GM18873 (cell line): Measurements from ENCODE around the gene VSIG2.

Experiments
- ATAC-seq: cut with Tn5 transposase; IDR thresholded peaks from one replicate; pipeline ENCODE4 v1.9.1; 2021; ENCODE audit warnings: mild to moderate bottlenecking, moderate library complexity, moderate number of reproducible peaks; ENCODE audit not compliant: unreplicated experiment, low FRiP score

The VSIG2 gene

DNA sequence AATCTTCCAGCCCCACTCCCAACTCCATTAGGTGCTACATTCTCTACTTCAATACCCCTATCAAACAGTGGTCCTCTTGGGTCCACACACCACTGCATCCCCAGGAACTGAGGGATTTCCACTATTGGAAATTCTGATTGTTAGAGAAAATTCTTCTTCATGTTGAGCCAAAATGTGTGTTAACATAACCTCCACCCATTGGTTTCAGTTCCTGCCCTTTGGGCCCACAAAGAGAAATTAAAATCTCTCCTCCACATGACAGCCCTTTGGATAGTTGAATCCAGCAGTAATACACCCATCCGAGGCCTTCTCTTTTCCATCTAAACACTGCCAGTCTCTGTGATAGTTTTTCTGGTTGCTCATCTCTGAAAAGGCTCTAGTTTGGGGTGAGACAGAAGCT lies 2.1 kb downstream of the VSIG2 start:
- no peak for ATAC-seq

DNA sequence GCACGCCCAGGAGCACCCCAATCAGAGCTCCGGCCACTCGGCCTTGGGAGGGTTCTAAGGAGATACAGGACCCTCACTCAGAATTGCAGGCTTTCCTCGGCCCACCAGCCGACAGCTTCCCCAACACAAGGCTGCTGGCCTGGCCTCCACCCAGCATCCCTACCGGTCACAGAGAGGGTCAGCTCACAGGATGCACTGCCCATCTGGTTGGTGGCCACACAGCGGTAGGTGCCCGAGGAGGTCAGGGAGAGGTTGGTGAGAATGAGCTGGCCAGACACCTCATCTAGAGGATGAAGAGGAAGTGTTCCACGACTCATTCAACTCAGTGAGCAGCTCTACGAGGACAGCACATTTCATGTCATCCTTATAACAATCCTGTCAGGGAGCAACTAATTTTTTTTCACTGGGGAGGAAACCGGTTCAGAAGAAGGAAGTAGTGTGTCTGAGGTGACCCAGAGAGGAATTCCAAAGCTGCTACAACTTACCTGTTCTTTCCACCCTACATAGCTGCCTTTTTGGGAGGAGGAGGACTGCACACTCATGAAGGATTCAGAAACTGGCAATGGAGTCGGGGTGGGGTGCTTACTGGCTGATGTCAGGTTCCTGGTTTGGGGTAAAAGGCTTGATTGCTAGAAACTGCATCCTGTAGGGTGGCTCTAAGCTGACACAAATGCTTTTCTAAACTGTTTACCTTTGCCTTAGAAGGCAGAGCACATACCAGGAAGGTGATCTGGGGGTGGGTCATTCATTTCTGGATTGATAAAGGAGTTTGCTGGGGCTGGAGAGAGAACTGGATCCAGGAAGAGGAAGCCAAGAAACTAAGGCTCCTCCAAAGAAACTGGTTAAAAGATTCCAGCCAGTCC lies 3.3 kb downstream of the VSIG2 start:
- ATAC-seq: no peak

DNA sequence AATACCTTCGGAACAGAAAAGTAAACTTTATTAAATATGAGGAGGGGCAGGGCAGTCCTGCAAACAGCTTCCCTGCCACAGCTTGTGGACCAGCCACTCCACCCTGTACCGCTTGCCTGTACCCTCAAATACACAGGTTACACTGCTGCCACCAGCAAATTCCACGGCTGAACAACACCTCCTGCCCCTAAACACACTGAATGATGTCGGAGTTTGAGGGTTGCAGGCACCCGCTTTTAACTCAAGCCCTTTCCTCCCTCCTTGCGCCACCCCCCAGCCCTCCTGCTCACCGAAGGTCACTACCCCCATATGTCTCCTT lies 4.0 kb downstream of the VSIG2 start:
- no peak for ATAC-seq

DNA sequence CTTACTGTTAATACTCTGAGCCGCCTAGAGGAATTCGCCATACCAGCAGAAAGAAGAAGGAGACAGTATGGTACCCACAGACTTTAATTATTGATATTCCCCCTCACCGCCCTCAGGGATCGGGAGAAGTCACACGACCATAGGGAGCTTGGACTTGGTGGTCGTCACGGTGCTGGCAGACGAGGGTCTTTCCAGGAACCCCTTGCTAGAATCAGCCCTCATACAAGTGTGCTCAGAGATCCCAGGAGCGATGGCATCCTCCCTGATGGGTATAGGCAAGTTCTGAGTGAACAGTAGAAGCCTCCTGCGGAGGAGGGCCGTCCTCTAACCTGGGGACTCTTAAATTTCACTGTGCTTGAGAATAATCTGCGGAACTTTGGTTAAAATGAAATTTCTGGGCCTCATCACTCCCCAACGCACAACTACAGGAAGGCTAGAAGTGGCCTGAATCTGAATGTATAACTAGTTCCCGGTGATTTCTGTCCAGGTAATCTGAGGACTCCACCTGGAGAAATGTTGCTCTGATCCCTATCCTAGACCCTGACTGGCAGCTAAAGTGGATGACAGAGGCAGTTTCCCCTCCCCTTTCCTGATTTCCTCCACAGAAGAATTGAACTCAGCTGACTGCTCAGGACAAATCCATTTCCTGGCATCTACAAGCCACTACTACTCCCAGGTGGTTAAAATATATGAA lies 4.5 kb downstream of the VSIG2 start:
- no peak for ATAC-seq

DNA sequence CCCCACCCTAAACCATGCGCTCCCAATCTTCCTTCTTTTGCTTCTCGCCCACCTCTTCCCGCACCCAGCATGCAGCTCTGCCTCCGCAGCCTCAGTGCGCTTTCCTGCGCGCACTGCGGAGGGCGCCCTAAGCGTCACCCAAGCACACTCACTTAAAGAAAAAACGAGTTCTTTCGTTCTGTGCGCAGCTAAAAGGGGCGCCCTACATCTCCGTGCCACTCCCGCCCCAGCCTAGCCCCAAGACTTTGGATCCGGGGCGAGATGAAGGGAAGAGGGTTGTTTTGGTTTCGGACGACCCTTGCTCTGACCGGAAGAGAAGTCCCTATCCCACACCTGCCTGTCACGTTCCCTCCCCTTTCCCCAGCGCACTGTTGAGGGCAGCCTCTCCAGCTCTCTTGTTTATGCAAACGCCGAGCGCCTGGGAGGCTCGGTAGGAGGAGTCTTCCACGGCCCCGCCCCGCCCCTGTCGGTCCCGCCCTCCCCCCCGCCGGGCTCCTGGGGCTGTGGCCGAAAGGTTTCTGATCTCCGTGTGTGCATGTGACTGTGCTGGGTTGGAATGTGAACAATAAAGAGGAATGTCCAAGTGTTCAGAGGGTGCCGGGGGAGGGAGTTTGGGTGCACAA lies 5.3 kb downstream of the VSIG2 start:
- ATAC-seq: peak; percentile 88

DNA sequence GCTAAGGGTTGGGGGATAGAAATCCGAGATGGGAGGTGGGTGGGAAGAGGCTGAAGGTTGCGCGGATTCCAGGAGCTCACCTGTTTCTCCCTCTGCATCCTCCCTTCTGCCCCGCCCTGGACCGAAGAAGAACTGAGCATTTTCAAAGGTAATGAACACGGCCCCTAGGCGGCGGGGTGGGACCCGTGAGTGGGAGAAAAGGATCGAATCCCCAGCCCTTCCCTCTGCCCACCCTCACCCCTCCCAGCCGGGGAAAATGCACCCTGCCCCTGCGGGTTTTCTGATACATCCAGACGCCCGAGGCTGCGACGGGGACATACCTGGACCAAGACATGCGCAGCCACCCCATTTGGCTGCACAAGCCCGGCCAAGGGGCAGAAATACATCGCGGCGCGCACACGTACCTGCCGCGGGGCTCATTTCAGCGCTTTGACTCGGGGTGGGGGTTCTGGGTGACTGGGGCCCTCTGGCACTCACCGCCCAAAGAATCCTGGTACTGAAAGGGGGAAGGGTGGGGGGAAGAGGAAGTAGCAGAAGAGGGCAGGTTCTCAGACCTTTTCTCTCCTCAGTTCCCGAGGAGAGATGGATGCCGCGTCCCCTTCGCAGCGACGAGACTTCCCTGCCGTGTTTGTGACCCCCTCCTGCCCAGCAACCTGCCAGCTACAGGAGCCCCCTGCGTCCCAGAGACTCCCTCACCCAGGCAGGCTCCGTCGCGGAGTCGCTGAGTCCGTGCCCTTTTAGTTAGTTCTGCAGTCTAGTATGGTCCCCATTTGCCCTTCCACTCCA lies 6.0 kb downstream of the VSIG2 start:
- no peak for ATAC-seq

DNA sequence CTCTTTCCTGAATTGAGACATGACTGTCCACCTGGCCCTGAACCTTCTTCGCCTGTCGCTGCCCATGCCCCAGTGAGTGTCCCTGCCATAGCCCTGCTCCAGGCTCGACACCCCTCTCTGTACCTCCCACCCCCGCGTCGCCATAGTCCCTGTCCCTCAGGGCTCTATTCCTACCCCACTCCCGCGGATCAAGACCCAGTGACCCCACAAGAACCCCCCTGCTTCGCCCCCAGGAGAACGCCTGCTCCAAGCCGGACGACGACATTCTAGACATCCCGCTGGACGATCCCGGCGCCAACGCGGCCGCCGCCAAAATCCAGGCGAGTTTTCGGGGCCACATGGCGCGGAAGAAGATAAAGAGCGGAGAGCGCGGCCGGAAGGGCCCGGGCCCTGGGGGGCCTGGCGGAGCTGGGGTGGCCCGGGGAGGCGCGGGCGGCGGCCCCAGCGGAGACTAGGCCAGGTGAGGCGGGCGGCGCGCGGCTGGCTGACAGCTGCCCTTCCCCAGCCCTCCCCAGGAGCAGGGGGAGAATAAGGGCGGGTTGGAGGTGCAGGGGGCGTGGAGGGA lies 6.7 kb downstream of the VSIG2 start:
- no peak for ATAC-seq

DNA sequence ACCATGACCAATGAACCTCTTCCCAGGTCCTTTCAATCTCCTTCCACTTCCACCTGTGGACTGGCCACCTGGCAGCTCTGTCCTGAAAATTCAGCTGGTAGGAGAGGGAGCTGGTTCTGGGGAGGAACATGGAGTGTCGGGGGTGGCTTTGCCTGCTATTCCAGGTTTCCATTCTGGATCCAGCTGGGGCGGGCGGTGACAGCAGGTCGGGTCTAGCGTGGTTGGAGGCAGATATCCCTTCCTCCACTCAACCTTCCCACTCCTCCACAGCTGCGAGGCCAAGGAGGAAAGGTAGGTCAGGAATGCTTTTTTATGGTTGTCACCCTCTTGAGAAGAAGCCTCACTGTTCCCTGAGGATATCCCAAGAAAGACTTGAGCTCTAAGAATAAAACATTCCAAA lies 9.0 kb downstream of the VSIG2 start:
- no peak for ATAC-seq

DNA sequence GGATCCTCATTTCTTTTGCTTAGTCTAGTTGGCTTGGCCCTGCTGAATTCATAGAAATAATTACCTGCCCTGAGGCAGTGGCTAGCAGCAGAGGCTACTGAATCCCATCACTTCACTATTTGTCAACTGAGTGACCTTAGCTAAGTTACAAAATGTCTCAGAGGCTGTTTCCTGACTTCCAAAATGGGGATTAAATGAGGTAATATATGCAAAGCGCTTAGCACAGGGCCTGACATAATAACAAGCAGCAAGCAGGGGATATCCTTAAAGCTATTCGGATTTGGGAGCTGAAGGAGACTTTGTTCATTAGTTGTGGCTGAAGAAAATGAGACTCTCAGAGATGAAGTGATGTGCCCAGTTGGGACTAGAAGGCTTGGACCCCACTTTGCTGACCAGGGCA lies 9.5 kb downstream of the VSIG2 start:
- no peak for ATAC-seq

DNA sequence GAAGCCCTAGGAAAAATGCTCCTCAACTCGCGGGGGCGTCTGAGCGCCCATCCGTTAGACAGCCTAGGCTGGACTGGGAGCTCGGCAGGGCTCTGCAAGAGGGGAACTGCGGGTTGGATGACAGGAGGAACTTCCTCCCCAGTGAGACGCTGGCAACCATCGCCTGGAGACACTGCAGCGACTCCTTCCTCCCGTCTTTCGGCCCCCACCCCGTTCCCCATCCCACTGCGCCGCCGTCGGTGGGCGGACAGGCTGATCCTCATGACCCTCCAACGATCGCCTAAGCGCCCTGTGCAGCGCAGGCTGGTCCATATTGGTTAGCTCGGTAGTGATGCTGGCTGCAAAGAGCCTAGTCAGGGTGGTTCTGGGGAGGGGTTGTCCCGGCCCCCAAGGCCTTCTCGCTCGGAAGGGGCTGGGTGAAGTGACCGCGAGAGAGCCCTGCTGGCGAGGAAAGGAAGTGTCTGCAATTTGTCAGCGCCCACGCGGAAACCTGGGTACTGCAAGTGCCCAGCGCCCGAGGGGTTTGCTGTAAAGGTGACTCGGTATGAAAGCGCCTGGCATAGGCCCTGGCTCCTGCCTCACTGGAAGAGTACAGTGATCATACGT lies 11.7 kb downstream of the VSIG2 start:
- peak; percentile 36 for ATAC-seq

DNA sequence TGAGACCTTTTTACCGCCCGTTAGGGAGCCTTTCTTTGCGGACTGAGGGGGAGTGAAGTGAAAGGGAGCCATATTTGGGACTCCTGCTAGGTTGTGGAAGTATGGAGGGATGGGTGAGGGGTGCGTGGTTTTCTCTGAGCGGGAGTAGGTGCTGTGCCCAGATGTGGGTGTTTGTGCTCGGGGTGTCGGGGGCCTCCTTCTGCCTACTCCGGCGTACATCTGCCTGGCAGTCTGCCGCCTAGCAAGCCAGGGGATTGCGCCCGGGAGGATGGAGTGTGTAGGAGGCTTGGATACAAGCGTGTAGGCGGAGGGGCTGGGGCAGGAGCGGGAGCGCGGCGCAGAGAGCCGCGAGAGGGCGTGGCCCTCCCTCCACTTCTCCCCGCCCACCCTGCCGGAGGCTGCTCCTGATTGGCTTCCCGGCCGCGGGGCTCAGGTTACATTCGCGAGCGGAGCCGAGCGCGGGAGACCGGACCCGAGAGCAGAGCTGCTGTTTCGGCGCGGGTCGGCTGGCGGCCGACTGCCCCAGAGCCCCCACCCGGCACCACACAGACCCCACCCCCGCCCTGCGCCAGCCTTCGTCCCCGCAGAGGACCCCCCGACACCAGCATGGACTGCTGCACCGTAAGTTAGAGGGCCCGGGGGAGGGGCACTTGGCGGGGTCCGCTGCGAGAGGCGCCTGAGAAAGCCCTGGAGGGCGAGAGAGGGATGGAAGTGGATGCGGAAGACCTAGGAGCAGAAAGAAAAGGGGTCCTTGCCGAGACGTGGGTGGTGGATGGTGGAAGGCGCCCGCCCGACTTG lies 12.4 kb downstream of the VSIG2 start, which contains the start of gene NRGN:
NRGN (plus strand) TSS at position 464 of the 798 bp plus-strand sequence; CDS start at position 607, 143 bp downstream.
- peak; percentile 83 for ATAC-seq

DNA sequence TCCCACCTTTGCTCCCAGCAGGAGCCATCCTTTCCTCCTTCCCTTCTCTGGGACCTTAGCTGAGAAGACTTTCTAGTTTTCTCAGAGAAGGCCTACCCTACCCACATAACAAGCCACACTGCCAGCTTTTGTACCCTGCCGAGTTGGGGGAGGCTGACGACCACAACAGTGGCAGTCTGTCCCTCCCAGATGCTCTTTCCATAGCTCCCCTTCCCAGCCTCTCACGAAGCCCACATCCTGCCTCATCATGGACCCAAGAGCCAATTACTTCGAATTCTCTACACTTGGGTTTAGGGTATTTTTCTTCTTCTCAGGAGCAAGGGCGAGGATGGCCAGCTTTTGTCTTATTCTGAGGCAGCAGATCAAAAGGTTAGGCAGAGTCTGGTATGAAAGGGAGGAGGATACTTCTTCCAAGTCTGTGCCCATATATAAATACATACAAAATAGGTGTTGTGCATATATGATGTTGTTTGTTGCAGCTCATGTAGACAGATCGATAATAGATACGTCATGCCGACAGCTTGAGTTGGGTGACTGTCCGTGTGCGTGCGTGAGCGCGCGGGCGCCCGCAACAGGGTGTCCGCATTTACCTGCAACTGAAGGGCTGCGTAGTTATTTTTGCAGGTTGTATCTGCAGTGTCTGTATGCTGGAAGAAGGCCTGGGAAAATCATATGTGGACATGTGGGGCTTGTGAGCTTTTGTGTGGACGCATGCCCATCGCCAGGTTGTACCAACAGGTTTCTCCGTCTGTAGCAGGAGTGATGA lies 13.2 kb downstream of the VSIG2 start:
- no peak for ATAC-seq

DNA sequence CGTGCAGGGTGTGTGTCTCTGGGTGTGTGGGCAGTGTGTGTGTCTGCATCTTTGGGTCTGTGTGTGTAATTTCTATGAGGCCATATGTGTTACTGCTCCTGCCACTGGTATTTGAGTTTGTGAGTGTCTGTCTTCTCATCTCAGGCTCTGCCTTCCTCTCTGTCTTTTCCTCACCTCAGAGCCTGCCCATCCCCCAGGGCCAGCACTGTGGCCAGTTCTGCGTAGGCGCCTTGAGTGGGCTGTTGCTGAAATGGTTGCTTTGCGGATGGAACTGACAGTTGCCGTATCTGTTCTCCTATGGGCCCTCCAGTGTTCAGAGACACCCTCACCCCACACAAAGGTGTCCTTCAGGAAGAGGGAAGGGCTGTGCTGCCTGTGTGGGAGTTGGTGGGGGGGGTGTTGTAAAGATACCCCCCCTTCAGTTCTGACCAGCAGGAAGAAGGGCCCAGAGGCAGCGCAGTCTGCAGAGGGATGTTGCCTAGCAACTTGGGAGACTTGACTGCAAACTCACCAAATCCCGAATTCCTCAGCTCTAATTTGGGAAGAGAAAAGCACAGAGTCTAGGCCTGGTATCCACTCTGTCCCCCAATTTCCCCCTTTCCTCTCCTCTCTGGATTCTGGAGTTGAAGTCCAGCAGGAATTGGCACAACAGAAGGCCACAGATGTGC lies 14.3 kb downstream of the VSIG2 start:
- no peak for ATAC-seq

DNA sequence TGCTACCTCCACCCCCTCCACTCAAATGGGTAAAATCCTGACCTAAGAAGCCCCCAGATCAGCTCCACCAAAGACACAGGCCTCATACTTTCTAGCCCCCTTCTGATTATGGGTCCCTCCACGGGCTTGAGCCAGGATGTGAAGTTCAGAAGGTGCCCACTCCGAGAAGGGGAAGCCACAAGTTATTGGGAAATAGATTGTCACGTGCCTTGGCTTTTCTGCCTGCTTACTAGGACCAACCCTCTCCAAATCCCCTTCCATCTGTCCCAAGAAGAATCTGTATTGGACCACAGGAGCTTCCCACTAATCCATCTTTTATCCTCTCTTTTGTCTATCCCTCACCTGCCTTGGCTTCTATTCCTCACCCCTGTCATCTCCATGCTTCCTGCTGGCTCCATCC lies 15.3 kb downstream of the VSIG2 start:
- no peak for ATAC-seq

DNA sequence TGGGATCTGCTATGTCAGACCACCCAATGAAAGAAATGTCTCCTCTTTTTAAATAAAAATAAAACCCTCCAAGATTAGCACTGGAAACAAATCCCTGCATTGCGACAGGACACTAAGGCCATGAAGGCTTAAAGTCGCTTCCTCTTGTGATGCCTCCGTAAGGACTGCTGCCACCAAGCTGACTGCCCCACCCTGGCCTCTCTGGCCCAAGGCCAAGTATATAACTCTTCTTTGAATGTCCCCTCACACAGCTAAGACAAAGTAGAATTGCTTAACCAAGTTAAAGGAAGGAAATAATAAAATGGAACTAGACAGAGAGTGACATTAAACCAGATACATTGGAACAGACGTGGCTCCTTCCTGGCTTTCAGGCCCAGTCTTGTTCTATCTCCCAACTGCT lies 19.8 kb downstream of the VSIG2 start:
- no peak for ATAC-seq

DNA sequence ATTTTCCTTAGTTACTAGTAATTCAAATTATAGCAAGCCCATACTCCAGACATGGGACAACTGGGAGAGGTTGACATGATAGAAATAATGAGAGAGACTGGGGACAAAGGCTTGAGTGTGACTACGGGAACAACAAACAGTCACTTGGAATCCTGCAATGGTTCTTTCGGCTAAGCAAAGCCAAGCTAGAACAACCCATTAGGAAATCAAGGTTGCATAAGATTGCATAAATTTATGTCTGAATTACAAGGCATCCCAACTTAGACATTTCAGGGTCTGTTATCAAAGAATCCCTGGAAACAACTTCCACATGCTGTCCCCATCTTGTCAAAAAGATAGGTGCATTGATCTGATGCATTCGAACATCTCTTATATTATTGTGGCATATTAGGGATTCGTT lies 22.5 kb downstream of the VSIG2 start:
- ATAC-seq: no peak

DNA sequence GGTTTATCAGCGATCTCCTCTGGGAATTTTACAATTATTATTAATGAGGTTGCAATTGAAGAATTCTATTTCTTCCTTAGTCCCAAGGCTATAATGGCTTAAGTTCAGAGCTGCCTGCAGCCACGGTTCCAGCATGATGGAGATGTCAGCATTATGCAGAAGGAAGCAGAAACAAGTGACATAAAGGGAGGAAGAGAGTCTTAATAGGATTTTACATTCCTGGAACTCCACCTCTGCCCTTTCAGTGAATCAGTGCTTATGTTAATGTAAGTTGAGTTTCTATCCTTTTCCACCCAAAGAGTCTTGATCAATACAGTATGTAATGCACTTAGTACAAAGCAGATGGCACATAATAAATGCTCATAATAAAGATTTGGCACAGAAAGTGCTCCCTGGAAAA lies 23.9 kb downstream of the VSIG2 start:
- ATAC-seq: no peak

DNA sequence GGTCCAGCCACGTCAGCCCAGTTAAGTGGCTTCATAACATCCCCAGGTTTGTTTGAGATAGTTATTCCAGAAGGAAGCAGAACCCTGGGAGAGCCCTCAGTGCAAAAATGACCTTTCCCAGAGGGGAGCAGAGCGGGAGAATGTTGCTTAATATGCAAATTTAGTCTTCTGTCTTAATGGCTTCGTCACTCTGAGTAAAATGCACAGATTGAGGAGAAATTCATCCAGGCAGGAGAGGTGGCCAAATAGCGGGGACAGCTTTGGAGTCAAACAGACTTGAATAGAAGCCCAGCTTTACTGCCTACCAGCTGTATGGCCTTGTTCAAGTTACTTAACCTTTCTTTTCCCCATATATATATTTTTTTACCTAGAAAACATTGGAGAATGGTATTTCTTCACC lies 24.6 kb downstream of the VSIG2 start:
- no peak for ATAC-seq
